Trophoblast cell (in vitro differentiated cells and primary cell): ENCODE measurements around the gene SDCCAG8.

Source experiments
- DNase-seq, 2 donors: peaks; one replicate each; pipeline ENCODE4 v3.0.0-alpha.2; 2016
- H2AFZ ChIP-seq: 2 replicates; pipeline ENCODE4 v1.6.1; 2013; ENCODE audit warnings: low read length, moderate library complexity, mild to moderate bottlenecking; ENCODE audit not compliant: insufficient read depth, poor library complexity
- H2AK5ac ChIP-seq: 2 replicates; pipeline ENCODE4 v1.6.1; 2013; ENCODE audit warnings: mild to moderate bottlenecking, low read length
- H2BK120ac ChIP-seq: 2 replicates; pipeline ENCODE4 v1.6.1; 2013; ENCODE audit warnings: low read length, mild to moderate bottlenecking, moderate library complexity; ENCODE audit not compliant: insufficient read depth, poor library complexity
- H2BK12ac ChIP-seq: 2 replicates; pipeline ENCODE4 v1.6.1; 2013; ENCODE audit warnings: mild to moderate bottlenecking, low read length, moderate library complexity
- H2BK5ac ChIP-seq: 2 replicates; pipeline ENCODE4 v1.6.1; 2013; ENCODE audit warnings: low read length, low read depth, moderate library complexity, mild to moderate bottlenecking; ENCODE audit not compliant: poor library complexity
- H3K14ac ChIP-seq: 2 replicates; pipeline ENCODE4 v1.6.1; 2013; ENCODE audit warnings: mild to moderate bottlenecking, low read length
- H3K18ac ChIP-seq: 2 replicates; pipeline ENCODE4 v1.6.1; 2013; ENCODE audit warnings: mild to moderate bottlenecking, low read length
- H3K23ac ChIP-seq: 2 replicates; pipeline ENCODE4 v1.6.1; 2013; ENCODE audit warnings: low read length
- H3K27ac ChIP-seq: 2 replicates; pipeline ENCODE4 v1.5.1; 2013; ENCODE audit warnings: low read depth, mild to moderate bottlenecking, inconsistent platforms, low read length, moderate library complexity
- H3K27me3 ChIP-seq: 2 replicates; pipeline ENCODE4 v1.6.1; 2013; ENCODE audit warnings: inconsistent platforms, mild to moderate bottlenecking, low read length, moderate library complexity; ENCODE audit not compliant: insufficient read depth
- H3K36me3 ChIP-seq, 2 experiments: 1 replicate in 1 of 2; 2 replicates in 1 of 2; pipeline ENCODE4 v1.6.1; 2013; ENCODE audit warnings: low read length in 2 of 2, mild to moderate bottlenecking in 2 of 2, moderate library complexity in 1 of 2; ENCODE audit not compliant: insufficient read depth in 2 of 2, control insufficient read depth in 1 of 2
- H3K4ac ChIP-seq: 2 replicates; pipeline ENCODE4 v1.6.1; 2013; ENCODE audit warnings: low read depth, mild to moderate bottlenecking, low read length, moderate library complexity
- H3K4me1 ChIP-seq, 2 experiments: 1 replicate in 1 of 2; 2 replicates in 1 of 2; pipeline ENCODE4 v1.6.1; 2013; ENCODE audit warnings: low read length in 2 of 2, mild to moderate bottlenecking in 2 of 2, moderate library complexity in 1 of 2; ENCODE audit not compliant: insufficient read depth in 2 of 2, control insufficient read depth in 1 of 2
- H3K4me2 ChIP-seq: 2 replicates; pipeline ENCODE4 v1.6.1; 2013; ENCODE audit warnings: inconsistent platforms, mild to moderate bottlenecking, low read length, moderate library complexity
- H3K4me3 ChIP-seq: 2 replicates; pipeline ENCODE4 v1.5.1; 2013; ENCODE audit warnings: mild to moderate bottlenecking, low read depth, low read length, inconsistent platforms
- H3K79me1 ChIP-seq: one replicate; pipeline ENCODE4 v1.6.1; 2013; ENCODE audit warnings: low read length
- H3K79me2 ChIP-seq: 2 replicates; pipeline ENCODE4 v1.6.1; 2013; ENCODE audit warnings: low read length, mild to moderate bottlenecking; ENCODE audit not compliant: control insufficient read depth, insufficient read depth, poor library complexity
- H3K9ac ChIP-seq: 2 replicates; pipeline ENCODE4 v1.6.1; 2013; ENCODE audit warnings: mild to moderate bottlenecking, low read length
- H3K9me3 ChIP-seq: 2 replicates; pipeline ENCODE4 v1.6.1; 2013; ENCODE audit warnings: low read depth, mild to moderate bottlenecking, control low read depth, inconsistent platforms, low read length; ENCODE audit not compliant: insufficient read depth
- H4K12ac ChIP-seq: 2 replicates; pipeline ENCODE4 v1.6.1; 2013; ENCODE audit warnings: low read depth, mild to moderate bottlenecking, low read length, moderate library complexity
- H4K8ac ChIP-seq: 2 replicates; pipeline ENCODE4 v1.6.1; 2013; ENCODE audit warnings: low read depth, mild to moderate bottlenecking, low read length, moderate library complexity
- H4K91ac ChIP-seq: one replicate; pipeline ENCODE4 v1.6.1; 2013; ENCODE audit warnings: low read depth, mild to moderate bottlenecking, low read length, moderate library complexity
- WGBS: extraction: QIAGEN DNeasy Blood & Tissue Kit; methylation state at CpG from one replicate; pipeline ENCODE4 v1.1.7; 2013; ENCODE audit warnings: missing lambda C conversion rate; ENCODE audit not compliant: insufficient read length, insufficient coverage; ENCODE audit errors: extremely low coverage; 5-methylcytosine and 5-hydroxymethylcytosine counted together

The SDCCAG8 gene

GRCh38 chr1:243461700-243462099, 205.9 kb downstream of the SDCCAG8 start:
- H3K79me2 ChIP-seq: no peaks in the 10 kb centered on the region
- H3K9me3 ChIP-seq: no peaks in the 10 kb centered on the region
- no peak overlapping the region for H3K27ac ChIP-seq
- no CpG with 5 or more reads among the region's 4 CpGs for WGBS
- no peak overlapping the region for H2BK12ac ChIP-seq
- H3K4me3 ChIP-seq: no peak overlapping the region
- H3K79me1 ChIP-seq: no peaks in the 10 kb centered on the region
- no peaks in the 10 kb centered on the region for H3K27me3 ChIP-seq
- H2AFZ ChIP-seq: no peak overlapping the region
- H3K23ac ChIP-seq: no peak overlapping the region
- no peak overlapping the region for H3K14ac ChIP-seq
- no peak overlapping the region for H3K4ac ChIP-seq
- no peaks in the 10 kb centered on the region for H3K4me1 ChIP-seq
- DNase-seq: no peak
- H4K12ac ChIP-seq: no peak overlapping the region
- no peak overlapping the region for H4K8ac ChIP-seq
- H2BK5ac ChIP-seq: no peak overlapping the region
- H3K18ac ChIP-seq: no peak overlapping the region
- H2AK5ac ChIP-seq: no peak overlapping the region
- no peak overlapping the region for H4K91ac ChIP-seq
- H3K4me2 ChIP-seq: no peak overlapping the region
- H2BK120ac ChIP-seq: no peak overlapping the region
- no peak overlapping the region for H3K9ac ChIP-seq
- peaks cover 0 to 2% of the 10 kb centered on the region in 2 experiments for H3K36me3 ChIP-seq

- WGBS: no CpG with 5 or more reads among the region's 1 CpG
- H4K8ac ChIP-seq: no peak overlapping the region
- H2BK12ac ChIP-seq: no peak overlapping the region
- no peak overlapping the region for H3K18ac ChIP-seq
- H2AFZ ChIP-seq: no peak overlapping the region
- H3K27ac ChIP-seq: no peak overlapping the region
- H3K4me1 ChIP-seq: no peaks in the 10 kb centered on the region
- peak; percentile 62 to 76 for DNase-seq
- no peaks in the 10 kb centered on the region for H3K79me1 ChIP-seq
- H4K91ac ChIP-seq: no peak overlapping the region
- no peak overlapping the region for H4K12ac ChIP-seq
- H2BK120ac ChIP-seq: no peak overlapping the region
- no peak overlapping the region for H3K4me2 ChIP-seq
- no peak overlapping the region for H3K23ac ChIP-seq
- no peak overlapping the region for H2AK5ac ChIP-seq
- H3K9ac ChIP-seq: no peak overlapping the region
- no peak overlapping the region for H3K4me3 ChIP-seq
- peaks cover 0 to 2% of the 10 kb centered on the region in 2 experiments for H3K36me3 ChIP-seq
- no peak overlapping the region for H3K4ac ChIP-seq
- H2BK5ac ChIP-seq: no peak overlapping the region
- no peaks in the 10 kb centered on the region for H3K9me3 ChIP-seq
- H3K27me3 ChIP-seq: no peaks in the 10 kb centered on the region
- H3K79me2 ChIP-seq: no peaks in the 10 kb centered on the region
- H3K14ac ChIP-seq: no peak overlapping the region
These were observed 207.3 kb downstream of the SDCCAG8 start for GRCh38 chr1:243462929-243463697.

GRCh38 chr1:243465081-243465480, 209.2 kb downstream of the SDCCAG8 start:
- Histone ChIP-seq H2AK5ac (no peak overlapping the region), H4K91ac (no peak overlapping the region), H3K9ac (no peak overlapping the region), H3K4ac (no peak overlapping the region), H2BK5ac (no peak overlapping the region), H2AFZ (no peak overlapping the region), H3K79me1 (no peaks in the 10 kb centered on the region), H4K12ac (no peak overlapping the region), H3K4me3 (no peak overlapping the region), H3K79me2 (no peaks in the 10 kb centered on the region), H3K18ac (no peak overlapping the region), H3K4me1 (no peaks in the 10 kb centered on the region), H3K27me3 (no peaks in the 10 kb centered on the region), H4K8ac (no peak overlapping the region), H3K36me3 (peaks cover 0 to 2% of the 10 kb centered on the region in 2 experiments), H3K27ac (no peak overlapping the region), H3K14ac (no peak overlapping the region), H2BK12ac (no peak overlapping the region), H3K9me3 (no peaks in the 10 kb centered on the region), H3K4me2 (no peak overlapping the region), H2BK120ac (no peak overlapping the region), H3K23ac (no peak overlapping the region)
- WGBS: no CpG with 5 or more reads among the region's 5 CpGs
- no peak for DNase-seq

GRCh38 chr1:243465738-243466137, 209.9 kb downstream of the SDCCAG8 start:
- H3K23ac ChIP-seq: no peak overlapping the region
- H4K91ac ChIP-seq: no peak overlapping the region
- no peaks in the 10 kb centered on the region for H3K9me3 ChIP-seq
- H3K27ac ChIP-seq: no peak overlapping the region
- no peak overlapping the region for H3K9ac ChIP-seq
- no peak overlapping the region for H3K18ac ChIP-seq
- H4K8ac ChIP-seq: no peak overlapping the region
- no peak overlapping the region for H3K4ac ChIP-seq
- no peaks in the 10 kb centered on the region for H3K4me1 ChIP-seq
- no peaks in the 10 kb centered on the region for H3K79me1 ChIP-seq
- no peak overlapping the region for H3K4me3 ChIP-seq
- H3K14ac ChIP-seq: no peak overlapping the region
- H3K27me3 ChIP-seq: no peaks in the 10 kb centered on the region
- no CpG with 5 or more reads among the region's 5 CpGs for WGBS
- no peak overlapping the region for H2AFZ ChIP-seq
- no peak overlapping the region for H4K12ac ChIP-seq
- H2BK120ac ChIP-seq: no peak overlapping the region
- H3K79me2 ChIP-seq: no peaks in the 10 kb centered on the region
- H3K36me3 ChIP-seq: peaks cover 0 to under 1% of the 10 kb centered on the region in 2 experiments
- DNase-seq: no peak
- H2AK5ac ChIP-seq: no peak overlapping the region
- no peak overlapping the region for H3K4me2 ChIP-seq
- no peak overlapping the region for H2BK12ac ChIP-seq
- H2BK5ac ChIP-seq: no peak overlapping the region
